Stimulated activated CD8-positive, alpha-beta memory T cell treated with anti-CD3 and anti-CD28 coated beads, Interleukin-15, amount 100 ng/mL, for 48 hours (primary cell): ENCODE data around the gene LRRC47.

Source experiments
- DNase-seq, 2 donors: peaks; one replicate each; pipeline ENCODE4 v3.0.0-alpha.2; 2020; ENCODE audit warnings: low read depth in 2 of 2

LRRC47 gene

GRCh38 chr1:3796215-3797061 is at the start of gene LRRC47:
TSS of gene LRRC47 (minus strand) at chr1:3796498. CDS start at chr1:3796476, 22 bp downstream.
- DNase-seq, result peak; percentile 90 to 91

- DNase-seq, result no peak
These were observed 46.6 kb upstream of the LRRC47 start for GRCh38 chr1:3842912-3843311.

- DNase-seq, result no peak
These were observed 45.2 kb upstream of the LRRC47 start for GRCh38 chr1:3841491-3841890.

- DNase-seq, result no peak
These were observed 42.5 kb upstream of the LRRC47 start for GRCh38 chr1:3838788-3839187.

- DNase-seq, result no peak
These were observed 41.4 kb upstream of the LRRC47 start for GRCh38 chr1:3837685-3838084.

GRCh38 chr1:3837200-3837599 is 40.9 kb upstream of the LRRC47 start:
- no peak for DNase-seq

GRCh38 chr1:3836421-3836820 is 40.1 kb upstream of the LRRC47 start:
- no peak for DNase-seq

- DNase-seq, result no peak
These were observed 38.4 kb upstream of the LRRC47 start for GRCh38 chr1:3834701-3835100.

- DNase-seq, result no peak
These were observed 35.4 kb upstream of the LRRC47 start for GRCh38 chr1:3831689-3832088.

GRCh38 chr1:3828391-3828790 is 32.1 kb upstream of the LRRC47 start:
- no peak for DNase-seq

- no peak for DNase-seq
These were observed 31.6 kb upstream of the LRRC47 start for GRCh38 chr1:3827813-3828307.

- no peak for DNase-seq
These were observed 29.1 kb upstream of the LRRC47 start for GRCh38 chr1:3825356-3825755.

GRCh38 chr1:3824650-3825049 is 28.4 kb upstream of the LRRC47 start:
- DNase-seq, result no peak

GRCh38 chr1:3822421-3822820 is 26.1 kb upstream of the LRRC47 start:
- DNase-seq, result no peak

- DNase-seq, result no peak
These were observed 25.6 kb upstream of the LRRC47 start for GRCh38 chr1:3821908-3822307.

- no peak for DNase-seq
These were observed 25.1 kb upstream of the LRRC47 start for GRCh38 chr1:3821447-3821846.

- no peak for DNase-seq
These were observed 24.7 kb upstream of the LRRC47 start for GRCh38 chr1:3821004-3821403.

GRCh38 chr1:3820316-3820715 is 24.0 kb upstream of the LRRC47 start:
- no peak for DNase-seq

- no peak for DNase-seq
These were observed 23.5 kb upstream of the LRRC47 start for GRCh38 chr1:3819771-3820200.

GRCh38 chr1:3817821-3818597 is 21.7 kb upstream of the LRRC47 start:
- no peak for DNase-seq

- DNase-seq, result no peak
These were observed 20.9 kb upstream of the LRRC47 start for GRCh38 chr1:3817138-3817740.
